Hindlimb muscle (tissue), 1 donor: ENCODE results near the gene PIGN. TPM values are rescaled to one million over a fixed set of nuclear protein-coding genes. Genes with fewer than 3 reads are reported as not detected.

ENCODE experiments used
- DNase-seq: peaks from one replicate; pipeline ENCODE4 v3.0.0-alpha.2; 2013
- polyA plus RNA-seq: library from polyadenylated mRNA; unstranded; fragments of 120-200 nt; gene quantifications from one replicate; pipeline ENCODE4 v1.2.1, GENCODE V29; 2013; ENCODE audit not compliant: insufficient read length

Gene PIGN
- polyA plus RNA-seq, 1 donor: 16.3 TPM

DNA sequence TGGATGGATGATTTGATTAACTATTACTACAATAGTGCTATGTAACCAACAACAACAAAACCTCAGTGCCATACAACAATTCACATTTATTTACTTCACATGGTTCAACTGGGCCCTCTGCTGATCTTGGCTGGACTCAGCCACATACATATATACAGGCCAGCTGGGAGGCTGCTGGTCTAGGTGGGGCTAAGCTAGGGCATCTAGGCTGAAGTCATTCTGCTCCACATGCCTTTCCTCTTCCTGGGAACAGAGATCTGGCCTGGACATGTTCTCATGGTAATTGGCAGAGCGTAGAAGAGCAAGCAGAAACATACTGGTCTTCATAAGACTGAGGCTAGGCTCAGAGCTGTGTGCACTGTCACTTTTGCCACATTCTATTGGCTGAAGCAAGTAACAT, 191.2 kb downstream of the PIGN start:
- DNase-seq: no peak

DNA sequence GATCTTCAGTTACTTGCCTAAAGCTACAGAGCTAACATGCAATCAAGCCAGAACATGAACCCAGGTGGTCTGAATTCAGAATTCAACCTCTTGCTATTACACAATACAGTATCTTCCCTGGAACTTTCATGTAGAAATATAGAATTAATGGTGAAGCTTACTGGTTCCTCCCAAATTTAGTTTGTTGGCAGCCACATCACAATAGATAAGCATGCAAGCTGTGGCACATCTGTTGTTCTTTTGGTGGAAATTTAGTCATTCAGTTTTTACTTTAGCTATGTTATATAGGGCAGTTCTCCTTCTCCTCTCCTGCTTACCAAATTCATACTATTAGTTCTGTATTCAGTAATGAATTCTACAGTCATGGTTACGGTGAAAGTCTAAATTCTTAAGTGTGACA, 193.0 kb downstream of the PIGN start:
- DNase-seq: no peak

DNA sequence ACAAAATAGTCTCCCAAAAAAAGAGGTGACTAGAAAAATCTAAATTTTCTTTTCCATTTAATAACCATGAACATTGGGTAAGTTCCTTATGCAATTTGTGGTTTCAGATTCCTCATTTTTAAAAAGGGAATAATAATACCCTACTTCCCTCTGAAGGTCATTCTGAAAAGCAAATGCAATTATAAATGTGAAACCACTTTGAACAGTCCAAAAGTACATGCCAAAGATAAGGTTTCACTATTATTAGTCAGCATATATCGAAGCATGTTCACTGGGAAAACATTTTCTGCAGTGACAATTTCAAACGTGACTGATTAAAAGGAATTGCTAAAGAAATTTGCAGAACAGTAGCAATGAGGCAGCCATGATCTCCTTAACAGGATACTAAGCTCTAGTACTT, 193.9 kb downstream of the PIGN start:
- no peak for DNase-seq

DNA sequence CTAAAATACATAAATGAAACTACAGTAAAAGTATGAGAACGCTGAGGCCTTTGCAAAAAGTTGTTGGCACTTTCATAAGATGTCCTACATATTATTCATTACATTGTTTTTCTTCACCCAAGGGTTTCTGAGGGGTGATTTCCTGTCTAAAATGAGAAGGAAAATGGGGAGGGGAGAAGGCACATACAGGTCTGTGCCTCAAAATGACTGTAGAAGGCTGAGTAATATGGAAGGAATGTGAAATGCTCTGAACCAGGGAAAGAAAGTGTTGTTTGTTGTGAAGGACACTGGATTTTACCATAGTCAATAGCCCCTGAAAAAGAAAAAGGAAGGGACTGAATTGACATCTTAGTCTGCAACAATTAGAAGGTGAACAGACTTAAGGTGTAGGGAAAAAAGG, 194.6 kb downstream of the PIGN start:
- DNase-seq: no peak

DNA sequence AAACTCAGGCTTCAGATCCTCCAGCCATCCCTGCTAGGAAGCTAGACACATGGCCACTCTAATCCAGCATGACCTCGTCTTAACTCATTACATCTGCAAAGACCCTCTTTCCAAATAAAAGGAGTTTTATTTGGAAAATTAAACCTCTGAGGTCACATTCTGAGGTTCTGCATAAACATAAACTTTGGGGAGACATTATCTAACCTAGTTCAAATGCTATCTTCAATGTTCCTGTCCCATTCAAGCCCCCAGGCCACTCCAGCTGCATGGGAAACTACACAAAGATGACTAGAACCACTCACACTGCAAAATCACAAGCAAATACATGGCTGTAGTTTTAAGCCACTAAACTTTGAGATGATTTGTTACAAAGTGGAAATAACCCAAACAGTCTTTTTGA, 195.0 kb downstream of the PIGN start:
- no peak for DNase-seq

DNA sequence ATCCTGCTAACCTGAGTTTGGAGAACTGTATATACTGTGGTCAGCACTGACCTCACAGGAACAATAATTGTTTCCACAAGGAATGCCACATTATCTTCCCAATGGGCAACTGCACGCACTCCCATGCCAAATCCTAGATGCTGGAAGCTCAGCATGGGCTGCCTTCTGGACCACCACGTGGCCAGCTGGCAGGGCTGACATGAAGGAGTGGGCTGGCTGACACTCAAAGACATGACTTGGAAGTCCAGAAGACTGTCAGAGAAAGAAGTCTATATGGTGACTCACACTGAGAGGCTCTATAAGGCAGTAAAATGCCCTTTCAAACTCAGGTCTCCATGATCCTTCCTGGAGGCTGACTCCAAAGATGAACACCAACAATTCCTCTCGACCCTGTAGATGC, 195.7 kb downstream of the PIGN start:
- DNase-seq: no peak

Other genes starting within 250 kb of the PIGN start
- 14.1 TPM for gene RELCH, start 199 bp upstream of the PIGN start, polyA plus RNA-seq
- gene TNFRSF11A, start 138.3 kb upstream of the PIGN start, polyA plus RNA-seq: 4.7 TPM